HFFc6 (cell line): ENCODE measurements around the gene AFF2. TPM values are rescaled to one million over a fixed set of nuclear protein-coding genes. Genes with fewer than 3 reads are reported as not detected.

Experiments
- DNase-seq: peaks from one replicate; pipeline ENCODE4 v3.0.0-alpha.2; 2018
- H3K27ac Mint-ChIP-seq: 2 replicates; pipeline ENCODE4 v1.8.0; 2020; ENCODE audit warnings: mild to moderate bottlenecking, mixed read lengths
- H3K27me3 Mint-ChIP-seq: 2 replicates; pipeline ENCODE4 v1.8.0; 2021; ENCODE audit warnings: mild to moderate bottlenecking, moderate library complexity, mixed read lengths; ENCODE audit not compliant: insufficient read depth
- H3K36me3 Mint-ChIP-seq: 2 replicates; pipeline ENCODE4 v1.8.0; 2021; ENCODE audit warnings: low read depth, mixed read lengths
- H3K4me1 Mint-ChIP-seq: 2 replicates; pipeline ENCODE4 v1.8.0; 2020; ENCODE audit warnings: low read depth, mixed read lengths
- H3K4me3 Mint-ChIP-seq: 2 replicates; pipeline ENCODE4 v1.8.0; 2020; ENCODE audit warnings: mild to moderate bottlenecking, moderate library complexity, mixed read lengths
- H3K9me3 Mint-ChIP-seq: 2 replicates; pipeline ENCODE4 v1.8.0; 2020; ENCODE audit warnings: mild to moderate bottlenecking, mixed read lengths
- total RNA-seq, 6 experiments: library from RNA; stranded (reverse); fragmentation: NEBNext Ultra II Directional; extraction: Animal tissue kit (Norgen Biotek cat#: 25700); gene quantifications; 2 replicates in 1 of 6; 3 replicates in 5 of 6; pipeline ENCODE4 v1.2.3, GENCODE V29; 2021
- TF ChIP-seq, protein P1 (sequence below): fragments of 200-600 bp; sonication (generic); IDR thresholded peaks from 2 replicates; pipeline ENCODE4 v1.5.0; 2021; ENCODE audit warnings: antibody characterized with exemption, mild to moderate bottlenecking

AFF2 gene
- total RNA-seq, 6 experiments from 2014 or later = not detected

DNA sequence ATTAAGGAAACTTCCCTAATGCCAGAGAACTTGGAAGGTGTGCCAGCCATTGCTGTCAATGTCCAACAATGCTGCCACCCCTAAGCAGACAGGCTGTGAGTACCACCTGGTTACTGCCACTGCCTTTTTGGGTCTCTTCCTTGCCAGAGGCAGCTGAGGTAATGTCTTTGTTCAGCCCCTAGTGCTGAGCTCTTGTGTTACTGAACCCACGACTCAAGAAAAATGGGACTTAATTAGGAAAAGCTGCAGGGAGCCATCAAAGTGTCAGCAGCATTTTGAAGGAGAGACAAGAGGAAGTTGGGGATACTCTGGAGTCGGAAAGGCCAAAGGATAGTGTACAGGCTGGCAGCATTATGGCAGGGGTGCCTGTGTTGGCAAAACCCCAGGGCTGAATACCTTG is 283.7 kb downstream of the AFF2 start:
- Mint-ChIP-seq H3K4me1 (no peaks in the 10 kb centered on the region), H3K4me3 (no peak overlapping the region), H3K27me3 (no peaks in the 10 kb centered on the region), H3K9me3 (peaks cover under 1% of the 10 kb centered on the region; the same call in 1 of the 2 replicates), H3K36me3 (no peaks in the 10 kb centered on the region), H3K27ac (no peak overlapping the region)
- TF ChIP-seq, protein P1, sequence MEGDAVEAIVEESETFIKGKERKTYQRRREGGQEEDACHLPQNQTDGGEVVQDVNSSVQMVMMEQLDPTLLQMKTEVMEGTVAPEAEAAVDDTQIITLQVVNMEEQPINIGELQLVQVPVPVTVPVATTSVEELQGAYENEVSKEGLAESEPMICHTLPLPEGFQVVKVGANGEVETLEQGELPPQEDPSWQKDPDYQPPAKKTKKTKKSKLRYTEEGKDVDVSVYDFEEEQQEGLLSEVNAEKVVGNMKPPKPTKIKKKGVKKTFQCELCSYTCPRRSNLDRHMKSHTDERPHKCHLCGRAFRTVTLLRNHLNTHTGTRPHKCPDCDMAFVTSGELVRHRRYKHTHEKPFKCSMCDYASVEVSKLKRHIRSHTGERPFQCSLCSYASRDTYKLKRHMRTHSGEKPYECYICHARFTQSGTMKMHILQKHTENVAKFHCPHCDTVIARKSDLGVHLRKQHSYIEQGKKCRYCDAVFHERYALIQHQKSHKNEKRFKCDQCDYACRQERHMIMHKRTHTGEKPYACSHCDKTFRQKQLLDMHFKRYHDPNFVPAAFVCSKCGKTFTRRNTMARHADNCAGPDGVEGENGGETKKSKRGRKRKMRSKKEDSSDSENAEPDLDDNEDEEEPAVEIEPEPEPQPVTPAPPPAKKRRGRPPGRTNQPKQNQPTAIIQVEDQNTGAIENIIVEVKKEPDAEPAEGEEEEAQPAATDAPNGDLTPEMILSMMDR = no peak
- DNase-seq = no peak

DNA sequence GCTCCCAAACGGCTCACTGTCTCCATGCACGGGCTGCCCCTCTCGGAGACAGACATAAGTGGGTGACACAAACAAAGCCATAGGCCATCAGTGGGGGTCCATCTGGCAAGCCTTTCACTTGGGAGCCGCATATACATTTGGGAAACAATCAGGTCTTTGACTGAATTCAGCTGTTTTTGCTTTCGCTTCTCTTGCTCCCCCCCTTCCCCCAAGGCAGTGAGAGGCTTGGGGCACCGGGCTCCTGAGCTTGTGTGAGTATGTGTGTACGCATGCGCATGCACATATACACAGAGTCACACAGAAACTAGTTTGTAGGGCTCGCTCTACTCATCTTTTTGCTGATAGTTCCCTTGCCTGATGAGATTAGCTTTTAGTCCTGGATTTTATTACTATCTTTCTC is 284.4 kb downstream of the AFF2 start:
- H3K4me1 Mint-ChIP-seq = no peaks in the 10 kb centered on the region
- H3K9me3 Mint-ChIP-seq = no peaks in the 10 kb centered on the region; the same call in 1 of the 2 replicates
- DNase-seq = no peak
- TF ChIP-seq, protein P1 = no peak
- H3K4me3 Mint-ChIP-seq = no peak overlapping the region
- no peaks in the 10 kb centered on the region for H3K27me3 Mint-ChIP-seq
- no peaks in the 10 kb centered on the region for H3K36me3 Mint-ChIP-seq
- no peak overlapping the region for H3K27ac Mint-ChIP-seq

DNA sequence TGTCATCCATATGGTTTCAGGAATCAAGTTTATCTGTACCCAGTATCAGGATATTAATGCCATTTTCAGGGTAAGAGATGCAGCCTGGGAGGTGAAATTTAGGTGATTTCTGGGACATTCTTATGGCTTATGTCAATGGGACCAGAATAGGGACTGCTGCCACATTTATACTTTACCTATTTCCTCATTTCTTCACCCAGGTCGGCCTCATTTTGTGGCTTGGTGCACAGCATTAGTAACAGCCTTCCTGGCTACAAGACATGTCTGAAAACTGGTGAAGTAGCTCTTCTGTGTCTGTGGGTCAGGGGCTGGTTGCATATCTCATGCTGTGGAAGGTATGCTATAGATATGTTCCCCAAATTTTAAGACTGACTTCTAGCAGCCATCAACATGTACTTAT is 284.8 kb downstream of the AFF2 start:
- TF ChIP-seq, protein P1 = no peak
- no peak for DNase-seq
- Mint-ChIP-seq H3K4me3 (no peak overlapping the region), H3K4me1 (no peaks in the 10 kb centered on the region), H3K27ac (no peak overlapping the region), H3K9me3 (no peaks in the 10 kb centered on the region; the same call in 1 of the 2 replicates), H3K27me3 (no peaks in the 10 kb centered on the region), H3K36me3 (no peaks in the 10 kb centered on the region)

DNA sequence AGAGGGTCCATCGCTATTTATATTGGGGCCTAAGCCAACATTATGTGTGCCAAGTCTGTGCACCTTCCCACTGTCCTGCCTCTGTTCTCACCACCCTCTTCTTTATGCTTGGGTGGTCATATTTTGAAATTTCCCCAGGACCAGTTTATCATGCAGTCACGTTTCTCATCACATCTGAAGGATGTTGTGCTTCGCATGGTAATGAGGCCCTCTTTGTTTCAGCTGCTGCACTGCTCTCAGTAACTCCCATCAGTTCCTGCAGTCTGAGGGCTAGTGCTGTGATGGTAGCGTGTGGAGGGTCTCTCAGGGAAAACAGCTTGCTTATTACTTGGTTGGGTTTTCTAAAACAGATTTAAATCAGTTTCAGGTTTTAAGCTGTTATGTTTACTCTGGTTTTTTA is 288.0 kb downstream of the AFF2 start:
- DNase-seq = no peak
- Mint-ChIP-seq H3K27me3 (no peaks in the 10 kb centered on the region), H3K4me1 (no peaks in the 10 kb centered on the region), H3K9me3 (no peaks in the 10 kb centered on the region), H3K27ac (no peak overlapping the region), H3K36me3 (no peaks in the 10 kb centered on the region), H3K4me3 (no peak overlapping the region)
- TF ChIP-seq, protein P1 = no peak

DNA sequence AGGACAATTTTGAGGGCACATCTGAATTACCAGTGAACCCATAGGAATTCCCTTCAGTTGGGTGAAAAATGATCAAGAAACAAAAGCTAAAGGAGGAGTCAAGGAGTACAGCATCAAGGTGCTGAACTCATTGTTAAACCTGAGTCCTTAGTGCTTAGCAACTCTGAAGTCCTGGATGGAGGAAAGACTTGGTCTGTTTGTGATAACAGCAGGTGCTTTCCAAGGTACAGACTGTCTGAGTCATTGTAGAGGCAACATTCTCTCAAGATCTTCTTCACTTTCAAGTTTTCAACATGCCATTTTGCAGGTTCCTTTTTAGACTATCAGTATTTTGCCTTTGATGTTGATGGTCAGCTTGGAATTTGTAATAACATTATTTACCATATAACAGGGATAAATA is 293.9 kb downstream of the AFF2 start:
- H3K36me3 Mint-ChIP-seq = no peaks in the 10 kb centered on the region
- H3K27ac Mint-ChIP-seq = no peak overlapping the region
- no peaks in the 10 kb centered on the region for H3K4me1 Mint-ChIP-seq
- DNase-seq = no peak
- H3K27me3 Mint-ChIP-seq = no peaks in the 10 kb centered on the region
- TF ChIP-seq, protein P1 = no peak
- no peak overlapping the region for H3K4me3 Mint-ChIP-seq
- peaks cover 3% of the 10 kb centered on the region; the same call in 1 of the 2 replicates for H3K9me3 Mint-ChIP-seq
